Progenitor cell of endocrine pancreas (in vitro differentiated cells): ENCODE data around the gene KCNE3. TPM values are rescaled to one million over a fixed set of nuclear protein-coding genes. Genes with fewer than 3 reads are reported as not detected.

Experiments used
- DNase-seq: peaks from one replicate; pipeline ENCODE4 v3.0.0; 2021; ENCODE audit warnings: low spot score; ENCODE audit not compliant: unreplicated experiment
- H3K27ac Mint-ChIP-seq: 2 replicates; pipeline ENCODE4 v1.8.0; 2021; ENCODE audit warnings: mild to moderate bottlenecking, moderate library complexity, mixed read lengths
- H3K27me3 Mint-ChIP-seq: 2 replicates; pipeline ENCODE4 v1.8.0; 2021; ENCODE audit warnings: mixed read lengths
- H3K36me3 Mint-ChIP-seq: 2 replicates; pipeline ENCODE4 v1.8.0; 2022; ENCODE audit warnings: mixed read lengths; ENCODE audit not compliant: insufficient read depth
- H3K4me1 Mint-ChIP-seq: 2 replicates; pipeline ENCODE4 v1.8.0; 2021; ENCODE audit warnings: low read depth, mixed read lengths
- H3K4me3 Mint-ChIP-seq: 2 replicates; pipeline ENCODE4 v1.8.0; 2021; ENCODE audit warnings: low read depth, mild to moderate bottlenecking, moderate library complexity, mixed read lengths
- H3K9me3 Mint-ChIP-seq: 2 replicates; pipeline ENCODE4 v1.8.0; 2021; ENCODE audit warnings: low read depth, mixed read lengths
- CTCF ChIP-seq: fragments of 200-600 bp; sonication (generic); IDR thresholded peaks from one replicate; pipeline ENCODE4 v1.5.0; 2021; ENCODE audit warnings: antibody characterized with exemption, mild to moderate bottlenecking; ENCODE audit not compliant: unreplicated experiment
- total RNA-seq: library from RNA; stranded (reverse); gene quantifications from 2 replicates; pipeline ENCODE4 v1.2.1, GENCODE V29; 2021

Gene KCNE3
- total RNA-seq, 1 donor from 2014 or later: 1.0 TPM

- no peak overlapping the region for H3K4me3 Mint-ChIP-seq
These were observed 27.6 kb upstream of the KCNE3 start for GRCh38 chr11:74494916-74495315.

GRCh38 chr11:74493791-74494630, 26.7 kb upstream of the KCNE3 start:
- Mint-ChIP-seq H3K4me3 (peak overlapping the region; percentile 86), H3K9me3 (peaks cover 10% of the 10 kb centered on the region), H3K4me1 (peaks cover 12% of the 10 kb centered on the region), H3K27ac (peak overlapping the region; percentile 95), H3K36me3 (peaks cover 18% of the 10 kb centered on the region), H3K27me3 (no peaks in the 10 kb centered on the region)
- no peak for DNase-seq
- peak; percentile 5 for TF ChIP-seq CTCF

More at GRCh38 chr11:74494916-74495315, 27.6 kb upstream of the KCNE3 start:
- peaks cover 18% of the 10 kb centered on the region for H3K36me3 Mint-ChIP-seq
- no peak for TF ChIP-seq CTCF
- no peak for DNase-seq
- H3K4me1 Mint-ChIP-seq: peaks cover 12% of the 10 kb centered on the region
- H3K9me3 Mint-ChIP-seq: peaks cover 10% of the 10 kb centered on the region
- no peak overlapping the region for H3K27ac Mint-ChIP-seq
- no peaks in the 10 kb centered on the region for H3K27me3 Mint-ChIP-seq

GRCh38 chr11:74492974-74493790, 25.8 kb upstream of the KCNE3 start, which contains the start of gene LIPT2:
Gene LIPT2 (minus strand): TSS chr11:74493724. CDS start chr11:74493703, 21 bp downstream.
- no peak for TF ChIP-seq CTCF
- DNase-seq: peak; percentile 92
- Mint-ChIP-seq H3K27me3 (no peaks in the 10 kb centered on the region), H3K27ac (peak within 1 kb of the TSS; percentile 95), H3K9me3 (peaks cover 10% of the 10 kb centered on the region), H3K4me3 (peak within 1 kb of the TSS; percentile 86), H3K4me1 (peaks cover 12% of the 10 kb centered on the region), H3K36me3 (peaks cover 18% of the 10 kb centered on the region)

GRCh38 chr11:74492084-74492483, 24.7 kb upstream of the KCNE3 start:
- Mint-ChIP-seq H3K4me3 (peak overlapping the region; percentile 86), H3K27ac (peak overlapping the region; percentile 90), H3K4me1 (peaks cover 12% of the 10 kb centered on the region), H3K36me3 (peaks cover 12% of the 10 kb centered on the region), H3K9me3 (peaks cover 4% of the 10 kb centered on the region), H3K27me3 (no peaks in the 10 kb centered on the region)
- no peak for TF ChIP-seq CTCF
- DNase-seq: no peak

GRCh38 chr11:74490941-74491340, 23.6 kb upstream of the KCNE3 start:
- Mint-ChIP-seq H3K9me3 (no peaks in the 10 kb centered on the region), H3K4me3 (peak overlapping the region; percentile 12), H3K36me3 (peaks cover 6% of the 10 kb centered on the region), H3K4me1 (peaks cover 12% of the 10 kb centered on the region), H3K27me3 (no peaks in the 10 kb centered on the region), H3K27ac (no peak overlapping the region)
- TF ChIP-seq CTCF: no peak
- no peak for DNase-seq
